OCI-LY7 (cell line): ENCODE data around the gene SGF29.

Source experiments
- CTCF ChIP-seq: fragments of 200-600 bp; sonication (generic); conservative IDR thresholded peaks from 2 replicates; pipeline ENCODE4 v1.5.1; 2014; ENCODE audit warnings: mild to moderate bottlenecking, antibody characterized with exemption, low read length, moderate library complexity, mixed read lengths
- EZH2phosphoT487 ChIP-seq: fragments of 200-600 bp; sonication (generic); IDR thresholded peaks from 2 replicates; pipeline ENCODE4 v1.6.1; 2018; ENCODE audit warnings: low read depth, borderline replicate concordance, mild to moderate bottlenecking, mixed run types, antibody characterized with exemption, low read length, moderate library complexity, mixed read lengths

GRCh38 chr16:28596840-28597691, 43.3 kb downstream of the SGF29 start, which contains the start of gene SULT1A2:
- TF ChIP-seq CTCF (no peak), EZH2phosphoT487 (no peak)
